Measurements from ENCODE around the gene TEX35. TPM values are rescaled to one million over a fixed set of nuclear protein-coding genes. Genes with fewer than 3 reads are reported as not detected.

Gene TEX35
- not detected in 2 replicates for total RNA-seq

GRCh38 chr1:178512566-178513277 lies at the start of gene TEX35:
Gene TEX35 (plus strand): TSS chr1:178513109. CDS start chr1:178513189, 80 bp downstream.
- Mint-ChIP-seq H3K27ac (no peak within 1 kb of the TSS), H3K4me1 (ENCODE audit: low read depth) (no peaks in the 10 kb centered on the region), H3K4me3 (ENCODE audit: low read depth) (no peak within 1 kb of the TSS), H3K9me3 (no peaks in the 10 kb centered on the region), H3K36me3 (ENCODE audit: low read depth) (no peaks in the 10 kb centered on the region), H3K27me3 (ENCODE audit: low read depth) (no peaks in the 10 kb centered on the region)
- no peak for DNase-seq (ENCODE audit: low spot score)
- intact Hi-C loops (cut with micrococcal nuclease) = no loop called here

GRCh38 chr1:178464141-178464540 lies 48.8 kb upstream of the TEX35 start:
- no peak overlapping the region for H3K4me3 Mint-ChIP-seq (ENCODE audit: low read depth)
- H3K27ac Mint-ChIP-seq = no peak overlapping the region
- peaks cover 2% of the 10 kb centered on the region for H3K27me3 Mint-ChIP-seq (ENCODE audit: low read depth)
- DNase-seq (ENCODE audit: low spot score) = no peak
- intact Hi-C loops (cut with micrococcal nuclease) = no loop called here
- no peaks in the 10 kb centered on the region for H3K9me3 Mint-ChIP-seq
- no peaks in the 10 kb centered on the region for H3K36me3 Mint-ChIP-seq (ENCODE audit: low read depth)
- no peaks in the 10 kb centered on the region for H3K4me1 Mint-ChIP-seq (ENCODE audit: low read depth)

GRCh38 chr1:178464566-178464965 lies 48.3 kb upstream of the TEX35 start:
- H3K9me3 Mint-ChIP-seq = no peaks in the 10 kb centered on the region
- intact Hi-C loops (cut with micrococcal nuclease) = no loop called here
- H3K4me3 Mint-ChIP-seq (ENCODE audit: low read depth) = no peak overlapping the region
- no peak overlapping the region for H3K27ac Mint-ChIP-seq
- DNase-seq (ENCODE audit: low spot score) = no peak
- H3K27me3 Mint-ChIP-seq (ENCODE audit: low read depth) = peaks cover 2% of the 10 kb centered on the region
- no peaks in the 10 kb centered on the region for H3K4me1 Mint-ChIP-seq (ENCODE audit: low read depth)
- H3K36me3 Mint-ChIP-seq (ENCODE audit: low read depth) = no peaks in the 10 kb centered on the region

- Mint-ChIP-seq H3K9me3 (no peaks in the 10 kb centered on the region), H3K27ac (no peak overlapping the region), H3K27me3 (ENCODE audit: low read depth) (peaks cover 2% of the 10 kb centered on the region), H3K36me3 (ENCODE audit: low read depth) (no peaks in the 10 kb centered on the region), H3K4me1 (ENCODE audit: low read depth) (no peaks in the 10 kb centered on the region), H3K4me3 (ENCODE audit: low read depth) (no peak overlapping the region)
- DNase-seq (ENCODE audit: low spot score) = no peak
- intact Hi-C loops (cut with micrococcal nuclease) = no loop called here
These were observed 47.9 kb upstream of the TEX35 start for GRCh38 chr1:178465011-178465410.

- Mint-ChIP-seq H3K4me1 (ENCODE audit: low read depth) (no peaks in the 10 kb centered on the region), H3K4me3 (ENCODE audit: low read depth) (no peak overlapping the region), H3K9me3 (no peaks in the 10 kb centered on the region), H3K27ac (no peak overlapping the region), H3K36me3 (ENCODE audit: low read depth) (no peaks in the 10 kb centered on the region), H3K27me3 (ENCODE audit: low read depth) (peaks cover 6% of the 10 kb centered on the region)
- DNase-seq (ENCODE audit: low spot score) = no peak
- intact Hi-C loops (cut with micrococcal nuclease) = no loop called here
These were observed 45.1 kb upstream of the TEX35 start for GRCh38 chr1:178467837-178468236.

GRCh38 chr1:178470411-178470960 lies 42.4 kb upstream of the TEX35 start:
- Mint-ChIP-seq H3K9me3 (no peaks in the 10 kb centered on the region), H3K4me1 (ENCODE audit: low read depth) (no peaks in the 10 kb centered on the region), H3K27ac (no peak overlapping the region), H3K4me3 (ENCODE audit: low read depth) (no peak overlapping the region), H3K36me3 (ENCODE audit: low read depth) (no peaks in the 10 kb centered on the region), H3K27me3 (ENCODE audit: low read depth) (peaks cover 3% of the 10 kb centered on the region)
- intact Hi-C loops (cut with micrococcal nuclease) = no loop called here
- no peak for DNase-seq (ENCODE audit: low spot score)

- no peak for DNase-seq (ENCODE audit: low spot score)
- Mint-ChIP-seq H3K36me3 (ENCODE audit: low read depth) (no peaks in the 10 kb centered on the region), H3K9me3 (no peaks in the 10 kb centered on the region), H3K4me1 (ENCODE audit: low read depth) (no peaks in the 10 kb centered on the region), H3K4me3 (ENCODE audit: low read depth) (no peak overlapping the region), H3K27ac (no peak overlapping the region), H3K27me3 (ENCODE audit: low read depth) (peaks cover 3% of the 10 kb centered on the region)
- intact Hi-C loops (cut with micrococcal nuclease) = no loop called here
These were observed 40.4 kb upstream of the TEX35 start for GRCh38 chr1:178472531-178472930.

GRCh38 chr1:178477373-178477772 lies 35.5 kb upstream of the TEX35 start:
- no peaks in the 10 kb centered on the region for H3K36me3 Mint-ChIP-seq (ENCODE audit: low read depth)
- H3K4me3 Mint-ChIP-seq (ENCODE audit: low read depth) = no peak overlapping the region
- DNase-seq (ENCODE audit: low spot score) = no peak
- no peak overlapping the region for H3K27ac Mint-ChIP-seq
- H3K27me3 Mint-ChIP-seq (ENCODE audit: low read depth) = peaks cover 3% of the 10 kb centered on the region
- no peaks in the 10 kb centered on the region for H3K9me3 Mint-ChIP-seq
- no peaks in the 10 kb centered on the region for H3K4me1 Mint-ChIP-seq (ENCODE audit: low read depth)
- intact Hi-C loops (cut with micrococcal nuclease) = no loop called here

- H3K27ac Mint-ChIP-seq = no peak overlapping the region
- intact Hi-C loops (cut with micrococcal nuclease) = no loop called here
- no peaks in the 10 kb centered on the region for H3K36me3 Mint-ChIP-seq (ENCODE audit: low read depth)
- no peaks in the 10 kb centered on the region for H3K27me3 Mint-ChIP-seq (ENCODE audit: low read depth)
- DNase-seq (ENCODE audit: low spot score) = no peak
- H3K4me3 Mint-ChIP-seq (ENCODE audit: low read depth) = no peak overlapping the region
- no peaks in the 10 kb centered on the region for H3K4me1 Mint-ChIP-seq (ENCODE audit: low read depth)
- H3K9me3 Mint-ChIP-seq = no peaks in the 10 kb centered on the region
These were observed 35.1 kb upstream of the TEX35 start for GRCh38 chr1:178477841-178478240.

GRCh38 chr1:178483251-178483957 lies 29.5 kb upstream of the TEX35 start:
- H3K4me3 Mint-ChIP-seq (ENCODE audit: low read depth) = no peak overlapping the region
- no peaks in the 10 kb centered on the region for H3K9me3 Mint-ChIP-seq
- H3K27ac Mint-ChIP-seq = no peak overlapping the region
- no peaks in the 10 kb centered on the region for H3K4me1 Mint-ChIP-seq (ENCODE audit: low read depth)
- H3K27me3 Mint-ChIP-seq (ENCODE audit: low read depth) = peaks cover 11% of the 10 kb centered on the region
- no peak for DNase-seq (ENCODE audit: low spot score)
- intact Hi-C loops (cut with micrococcal nuclease) = no loop called here
- no peaks in the 10 kb centered on the region for H3K36me3 Mint-ChIP-seq (ENCODE audit: low read depth)

GRCh38 chr1:178484698-178485225 lies 28.1 kb upstream of the TEX35 start:
- no peaks in the 10 kb centered on the region for H3K4me1 Mint-ChIP-seq (ENCODE audit: low read depth)
- no peak overlapping the region for H3K27ac Mint-ChIP-seq
- H3K9me3 Mint-ChIP-seq = no peaks in the 10 kb centered on the region
- peaks cover 11% of the 10 kb centered on the region for H3K27me3 Mint-ChIP-seq (ENCODE audit: low read depth)
- H3K36me3 Mint-ChIP-seq (ENCODE audit: low read depth) = no peaks in the 10 kb centered on the region
- no peak for DNase-seq (ENCODE audit: low spot score)
- intact Hi-C loops (cut with micrococcal nuclease) = no loop called here
- no peak overlapping the region for H3K4me3 Mint-ChIP-seq (ENCODE audit: low read depth)

- no peak for DNase-seq (ENCODE audit: low spot score)
- Mint-ChIP-seq H3K4me1 (ENCODE audit: low read depth) (no peaks in the 10 kb centered on the region), H3K9me3 (no peaks in the 10 kb centered on the region), H3K36me3 (ENCODE audit: low read depth) (no peaks in the 10 kb centered on the region), H3K4me3 (ENCODE audit: low read depth) (no peak overlapping the region), H3K27me3 (ENCODE audit: low read depth) (peaks cover 11% of the 10 kb centered on the region), H3K27ac (no peak overlapping the region)
- intact Hi-C loops (cut with micrococcal nuclease) = no loop called here
These were observed 27.3 kb upstream of the TEX35 start for GRCh38 chr1:178485541-178485981.

Data from activated T-helper 2 cell treated with anti-CD3 and anti-CD28 coated beads, Interferon-gamma antibody, Interleukin-2, Interleukin-4, amounts not matched to agents 10 μg/mL and 5 μg/mL and 100 μg/mL, durations not matched to agents 14 hours and 24 hours and 36 hours (primary cell).